ENCODE results near the gene C1orf21.

DNA sequence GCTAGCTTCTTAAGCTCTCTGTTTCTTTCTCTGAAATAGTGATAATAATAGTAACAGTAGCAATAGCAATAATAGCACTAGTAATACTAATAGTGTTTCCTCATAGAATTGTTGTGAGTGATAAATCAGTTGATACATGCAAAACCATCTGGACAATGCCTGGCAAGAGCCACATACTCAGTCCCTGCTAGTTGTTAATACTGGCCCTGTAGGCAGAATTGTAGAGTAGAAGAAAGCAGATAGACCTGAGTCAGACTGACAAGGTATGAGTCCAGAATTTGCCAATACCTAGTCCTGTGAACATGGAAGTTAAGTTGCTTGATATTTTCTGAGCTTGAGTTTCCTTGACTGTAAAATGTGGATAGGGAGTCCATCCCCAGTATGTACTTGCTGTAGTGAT is 171.9 kb downstream of the C1orf21 start:
- no peak for TF ChIP-seq POLR2A (IDR thresholded peaks at IDR 0.05)
- TF ChIP-seq, protein P1, sequence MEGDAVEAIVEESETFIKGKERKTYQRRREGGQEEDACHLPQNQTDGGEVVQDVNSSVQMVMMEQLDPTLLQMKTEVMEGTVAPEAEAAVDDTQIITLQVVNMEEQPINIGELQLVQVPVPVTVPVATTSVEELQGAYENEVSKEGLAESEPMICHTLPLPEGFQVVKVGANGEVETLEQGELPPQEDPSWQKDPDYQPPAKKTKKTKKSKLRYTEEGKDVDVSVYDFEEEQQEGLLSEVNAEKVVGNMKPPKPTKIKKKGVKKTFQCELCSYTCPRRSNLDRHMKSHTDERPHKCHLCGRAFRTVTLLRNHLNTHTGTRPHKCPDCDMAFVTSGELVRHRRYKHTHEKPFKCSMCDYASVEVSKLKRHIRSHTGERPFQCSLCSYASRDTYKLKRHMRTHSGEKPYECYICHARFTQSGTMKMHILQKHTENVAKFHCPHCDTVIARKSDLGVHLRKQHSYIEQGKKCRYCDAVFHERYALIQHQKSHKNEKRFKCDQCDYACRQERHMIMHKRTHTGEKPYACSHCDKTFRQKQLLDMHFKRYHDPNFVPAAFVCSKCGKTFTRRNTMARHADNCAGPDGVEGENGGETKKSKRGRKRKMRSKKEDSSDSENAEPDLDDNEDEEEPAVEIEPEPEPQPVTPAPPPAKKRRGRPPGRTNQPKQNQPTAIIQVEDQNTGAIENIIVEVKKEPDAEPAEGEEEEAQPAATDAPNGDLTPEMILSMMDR (IDR thresholded peaks at IDR 0.05 in 4 of 5, conservative IDR thresholded peaks at IDR 0.05 in 1 of 5), result no peak

Data from gastrocnemius medialis (tissue), 4 donors.